ENCODE data around the gene CAMK1D. TPM values are rescaled to one million over a fixed set of nuclear protein-coding genes. Genes with fewer than 3 reads are reported as not detected.

Gene CAMK1D
- total and polyA plus RNA-seq, 2 donors (not counting 3 experiments of a cell fraction or from before 2014, with no cell fraction given) = 0.37 to 4.2 TPM

DNA sequence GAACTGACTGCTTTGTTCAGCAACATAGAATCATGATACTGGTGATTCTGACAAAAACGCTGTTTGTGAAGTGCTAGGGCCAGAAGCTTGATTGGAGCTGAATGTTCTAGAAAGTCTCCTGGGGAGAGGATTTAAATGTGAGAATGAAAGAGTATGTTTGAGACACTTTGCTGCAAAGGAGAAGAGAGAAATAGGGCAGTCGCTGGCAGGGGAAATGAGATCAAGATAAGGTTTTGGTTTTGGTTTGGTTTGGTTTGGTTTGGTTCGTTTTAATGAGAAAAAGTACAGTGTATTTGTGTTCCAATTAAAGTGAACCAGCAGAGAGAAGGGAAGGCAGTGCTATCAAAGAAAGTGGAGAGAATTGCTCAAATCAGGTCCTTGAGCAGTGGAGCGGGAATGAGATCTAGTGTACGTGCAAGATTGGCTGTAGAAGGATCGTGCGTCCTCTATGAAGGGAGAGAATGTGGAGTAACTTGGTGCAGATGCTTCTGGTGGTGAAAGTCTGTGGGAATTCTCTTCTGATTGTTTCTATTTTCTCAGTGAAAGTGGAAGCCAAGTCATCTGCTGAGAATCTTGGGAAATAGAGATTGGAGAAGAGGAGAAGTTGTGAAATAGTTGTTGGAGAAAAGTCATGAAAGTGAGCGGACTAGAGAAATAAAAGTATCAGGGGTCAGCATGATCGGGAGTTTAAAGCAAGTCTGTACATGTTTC lies 381.6 kb downstream of the CAMK1D start:
- no peaks in the 10 kb centered on the region for H3K9me1 ChIP-seq (replicated peaks; ENCODE audit: control insufficient read depth, extremely low read depth, insufficient read depth, low read length)
- no peak overlapping the region for H3K9ac ChIP-seq (replicated peaks; ENCODE audit: extremely low read depth, insufficient read depth, low read length)
- H3K36me3 ChIP-seq (ENCODE audit: control insufficient read depth in 2 of 2, extremely low read depth in 1 of 2, insufficient read depth in 2 of 2, low read length in 2 of 2) = no peaks in the 10 kb centered on the region
- H3K27ac ChIP-seq (ENCODE audit: insufficient read depth, low read depth, low read length) = no peak overlapping the region
- H4K20me1 ChIP-seq (replicated peaks; ENCODE audit: control insufficient read depth, extremely low read depth, insufficient read depth, low read length) = no peaks in the 10 kb centered on the region
- H3K79me2 ChIP-seq (ENCODE audit: control insufficient read depth, insufficient read depth, low read length) = no peaks in the 10 kb centered on the region
- no peak for FAIRE-seq
- H3K9me3 ChIP-seq (replicated peaks; ENCODE audit: control insufficient read depth, insufficient read depth, low read length) = no peaks in the 10 kb centered on the region
- no peak overlapping the region for H3K4me2 ChIP-seq (ENCODE audit: insufficient read depth, low read length)
- POLR2A ChIA-PET = no interaction called here
- dilution Hi-C loops (cut with MboI; ENCODE audit: extremely low pct_ligation_motif_present, low sequenced_read_pairs) (no loop called here), intact Hi-C loops (cut with micrococcal nuclease) (no loop called here)
- CTCF ChIA-PET = interaction anchor here (0.8 to 1.2 kb wide), 3 partner anchors 9 to 171 kb away, joined by 4 to 12 read pairs (median 4); no protein-coding TSS in a partner anchor
- no peak overlapping the region for H2AFZ ChIP-seq (ENCODE audit: low read depth, low read length)
- no TSS peak for BruUV-seq (replicated peaks)
- DNase-seq (ENCODE audit: low read depth, low spot score) = no peak
- H3K27me3 ChIP-seq (ENCODE audit: control insufficient read depth in 2 of 2, insufficient read depth in 2 of 2, low read length in 2 of 2) = no peaks in the 10 kb centered on the region
- no peak overlapping the region for H3K4me3 ChIP-seq (replicated peaks in 1 of 3; ENCODE audit: insufficient read depth in 1 of 3, low read depth in 1 of 3, low read length in 3 of 3)
- no peaks in the 10 kb centered on the region for H3K4me1 ChIP-seq (ENCODE audit: control insufficient read depth, extremely low read depth, insufficient read depth, low read length)
- no peak for TF ChIP-seq GATA2 (IDR thresholded peaks at IDR 0.05; ENCODE audit: insufficient read depth, insufficient read length, low read depth, low read length)
- TF ChIP-seq POLR2A (IDR thresholded peaks at IDR 0.05; ENCODE audit: low read depth, low read length) = no peak
- no peak for TF ChIP-seq POLR2AphosphoS5 (IDR thresholded peaks at IDR 0.05; ENCODE audit: insufficient read depth, low read depth, low read length)
- TF ChIP-seq, protein P1, sequence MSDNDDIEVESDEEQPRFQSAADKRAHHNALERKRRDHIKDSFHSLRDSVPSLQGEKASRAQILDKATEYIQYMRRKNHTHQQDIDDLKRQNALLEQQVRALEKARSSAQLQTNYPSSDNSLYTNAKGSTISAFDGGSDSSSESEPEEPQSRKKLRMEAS (IDR thresholded peaks at IDR 0.05; ENCODE audit: insufficient read depth, insufficient read length) = no peak
- TF ChIP-seq FOS (IDR thresholded peaks at IDR 0.05; ENCODE audit: borderline replicate concordance, insufficient read depth, low read length) = no peak
- no peak for TF ChIP-seq MYC (IDR thresholded peaks at IDR 0.05; ENCODE audit: low read depth, low read length)

DNA sequence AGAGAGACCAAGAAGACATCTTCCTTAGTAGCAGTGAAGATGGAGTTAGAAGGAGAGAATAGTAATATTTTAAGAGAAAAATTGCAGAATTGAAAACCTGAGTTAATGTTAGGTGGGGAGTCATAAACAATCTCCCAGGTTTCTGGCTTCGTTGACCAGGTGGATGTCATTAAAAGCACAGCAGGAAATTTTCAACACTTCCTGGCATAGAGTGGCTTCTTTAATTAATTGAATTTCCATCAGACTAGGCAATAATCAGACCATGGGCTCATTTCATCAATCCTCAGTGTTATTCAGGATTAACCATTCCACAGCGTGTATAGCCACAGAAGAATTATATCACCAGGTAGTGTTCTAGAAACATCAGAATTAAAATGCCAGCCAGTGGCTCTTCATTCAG lies 383.9 kb downstream of the CAMK1D start:
- Histone ChIP-seq H3K36me3 (ENCODE audit: control insufficient read depth in 2 of 2, extremely low read depth in 1 of 2, insufficient read depth in 2 of 2, low read length in 2 of 2) (no peaks in the 10 kb centered on the region), H3K9me3 (replicated peaks; ENCODE audit: control insufficient read depth, insufficient read depth, low read length) (no peaks in the 10 kb centered on the region), H3K27me3 (ENCODE audit: control insufficient read depth in 2 of 2, insufficient read depth in 2 of 2, low read length in 2 of 2) (no peaks in the 10 kb centered on the region), H3K79me2 (ENCODE audit: control insufficient read depth, insufficient read depth, low read length) (no peaks in the 10 kb centered on the region), H4K20me1 (replicated peaks; ENCODE audit: control insufficient read depth, extremely low read depth, insufficient read depth, low read length) (no peaks in the 10 kb centered on the region), H3K4me1 (ENCODE audit: control insufficient read depth, extremely low read depth, insufficient read depth, low read length) (no peaks in the 10 kb centered on the region), H3K27ac (ENCODE audit: insufficient read depth, low read depth, low read length) (no peak overlapping the region), H3K9me1 (replicated peaks; ENCODE audit: control insufficient read depth, extremely low read depth, insufficient read depth, low read length) (no peaks in the 10 kb centered on the region), H3K4me2 (ENCODE audit: insufficient read depth, low read length) (no peak overlapping the region), H3K9ac (replicated peaks; ENCODE audit: extremely low read depth, insufficient read depth, low read length) (no peak overlapping the region), H2AFZ (ENCODE audit: low read depth, low read length) (no peak overlapping the region), H3K4me3 (replicated peaks in 1 of 3; ENCODE audit: insufficient read depth in 1 of 3, low read depth in 1 of 3, low read length in 3 of 3) (no peak overlapping the region)
- DNase-seq (ENCODE audit: low read depth, low spot score) = no peak
- no peak for FAIRE-seq
- ChIA-PET CTCF (no interaction called here), POLR2A (no interaction called here)
- intact Hi-C loops (cut with micrococcal nuclease) (no loop called here), dilution Hi-C loops (cut with MboI; ENCODE audit: extremely low pct_ligation_motif_present, low sequenced_read_pairs) (no loop called here)
- TF ChIP-seq, protein P1 (IDR thresholded peaks at IDR 0.05; ENCODE audit: insufficient read depth, insufficient read length) = no peak
- no TSS peak for BruUV-seq (replicated peaks)

Data from endothelial cell of umbilical vein (primary cell).